Subcutaneous abdominal adipose tissue (tissue), 5 donors: ENCODE results near the gene SCYL1.
A peak's percentile ranks its signal among the peaks of the same experiment; 100 is the strongest.

Experiments used
- H3K27ac ChIP-seq: one replicate; pipeline ENCODE4 v1.7.0; 2013; ENCODE audit warnings: low read depth, mild to moderate bottlenecking, inconsistent platforms, low read length, moderate library complexity
- H3K27me3 ChIP-seq, 5 donors: one replicate each; pipeline ENCODE4 v1.7.0; 2013; ENCODE audit warnings: low read length in 5 of 5, inconsistent platforms in 1 of 5; ENCODE audit not compliant: control insufficient read depth in 5 of 5, insufficient read depth in 4 of 5
- H3K36me3 ChIP-seq, 5 donors: one replicate each; pipeline ENCODE4 v1.7.0; 2013; ENCODE audit warnings: low read length in 5 of 5; ENCODE audit not compliant: control insufficient read depth in 5 of 5, insufficient read depth in 5 of 5
- H3K4me1 ChIP-seq, 5 donors: one replicate each; pipeline ENCODE4 v1.7.0; 2013; ENCODE audit warnings: low read length in 5 of 5, mild to moderate bottlenecking in 3 of 5, moderate library complexity in 1 of 5; ENCODE audit not compliant: control insufficient read depth in 5 of 5, insufficient read depth in 5 of 5
- H3K4me3 ChIP-seq, 5 donors: one replicate each; pipeline ENCODE4 v1.7.0; 2013; ENCODE audit warnings: low read length in 5 of 5, low read depth in 1 of 5
- H3K9ac ChIP-seq, 5 donors: one replicate each; pipeline ENCODE4 v1.7.0; 2013; ENCODE audit warnings: low read length in 5 of 5, mild to moderate bottlenecking in 4 of 5, moderate library complexity in 3 of 5
- H3K9me3 ChIP-seq, 5 donors: one replicate each; pipeline ENCODE4 v1.7.0; 2013; ENCODE audit warnings: low read length in 5 of 5; ENCODE audit not compliant: control insufficient read depth in 5 of 5
- donor health status: healthy.
- donor health status: healthy.
- donor health status: healthy.
- donor health status: healthy.
- donor health status: healthy.

The SCYL1 gene

DNA sequence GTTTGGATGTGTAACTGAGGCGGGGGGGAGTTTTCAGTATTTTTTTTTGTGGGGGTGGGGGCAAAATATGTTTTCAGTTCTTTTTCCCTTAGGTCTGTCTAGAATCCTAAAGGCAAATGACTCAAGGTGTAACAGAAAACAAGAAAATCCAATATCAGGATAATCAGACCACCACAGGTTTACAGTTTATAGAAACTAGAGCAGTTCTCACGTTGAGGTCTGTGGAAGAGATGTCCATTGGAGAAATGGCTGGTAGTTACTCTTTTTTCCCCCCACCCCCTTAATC lies 23.8 kb upstream of the SCYL1 start:
- peaks cover 42 to 60% (median 49%) of the 10 kb centered on the region in 5 donors for H3K36me3 ChIP-seq
- H3K4me1 ChIP-seq = peaks cover 14 to 57% (median 40%) of the 10 kb centered on the region in 5 donors
- H3K4me3 ChIP-seq = peak overlapping the region; percentile 82 to 100 (median 100)
- peak overlapping the region; percentile 99 for H3K27ac ChIP-seq
- H3K9ac ChIP-seq = peak overlapping the region; percentile 99 to 100 (median 100)
- H3K9me3 ChIP-seq = no peaks in the 10 kb centered on the region
- H3K27me3 ChIP-seq = no peaks in the 10 kb centered on the region

DNA sequence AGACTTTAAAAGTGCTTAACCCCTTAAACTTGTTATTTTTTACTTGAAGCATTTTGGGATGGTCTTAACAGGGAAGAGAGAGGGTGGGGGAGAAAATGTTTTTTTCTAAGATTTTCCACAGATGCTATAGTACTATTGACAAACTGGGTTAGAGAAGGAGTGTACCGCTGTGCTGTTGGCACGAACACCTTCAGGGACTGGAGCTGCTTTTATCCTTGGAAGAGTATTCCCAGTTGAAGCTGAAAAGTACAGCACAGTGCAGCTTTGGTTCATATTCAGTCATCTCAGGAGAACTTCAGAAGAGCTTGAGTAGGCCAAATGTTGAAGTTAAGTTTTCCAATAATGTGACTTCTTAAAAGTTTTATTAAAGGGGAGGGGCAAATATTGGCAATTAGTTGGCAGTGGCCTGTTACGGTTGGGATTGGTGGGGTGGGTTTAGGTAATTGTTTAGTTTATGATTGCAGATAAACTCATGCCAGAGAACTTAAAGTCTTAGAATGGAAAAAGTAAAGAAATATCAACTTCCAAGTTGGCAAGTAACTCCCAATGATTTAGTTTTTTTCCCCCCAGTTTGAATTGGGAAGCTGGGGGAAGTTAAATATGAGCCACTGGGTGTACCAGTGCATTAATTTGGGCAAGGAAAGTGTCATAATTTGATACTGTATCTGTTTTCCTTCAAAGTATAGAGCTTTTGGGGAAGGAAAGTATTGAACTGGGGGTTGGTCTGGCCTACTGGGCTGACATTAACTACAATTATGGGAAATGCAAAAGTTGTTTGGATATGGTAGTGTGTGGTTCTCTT lies 23.2 kb upstream of the SCYL1 start:
- H3K27me3 ChIP-seq = no peaks in the 10 kb centered on the region
- peak overlapping the region; percentile 82 to 100 (median 100) for H3K4me3 ChIP-seq
- H3K9me3 ChIP-seq = no peaks in the 10 kb centered on the region
- peak overlapping the region; percentile 99 to 100 (median 100) for H3K9ac ChIP-seq
- peaks cover 42 to 63% (median 51%) of the 10 kb centered on the region in 5 donors for H3K36me3 ChIP-seq
- peak overlapping the region; percentile 99 for H3K27ac ChIP-seq
- peaks cover 12 to 57% (median 40%) of the 10 kb centered on the region in 5 donors for H3K4me1 ChIP-seq

DNA sequence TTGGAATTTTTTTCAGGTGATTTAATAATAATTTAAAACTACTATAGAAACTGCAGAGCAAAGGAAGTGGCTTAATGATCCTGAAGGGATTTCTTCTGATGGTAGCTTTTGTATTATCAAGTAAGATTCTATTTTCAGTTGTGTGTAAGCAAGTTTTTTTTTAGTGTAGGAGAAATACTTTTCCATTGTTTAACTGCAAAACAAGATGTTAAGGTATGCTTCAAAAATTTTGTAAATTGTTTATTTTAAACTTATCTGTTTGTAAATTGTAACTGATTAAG lies 22.7 kb upstream of the SCYL1 start:
- Histone ChIP-seq H3K36me3 (peaks cover 42 to 65% (median 51%) of the 10 kb centered on the region in 5 donors), H3K4me1 (peaks cover 6 to 57% (median 40%) of the 10 kb centered on the region in 5 donors), H3K4me3 (peak overlapping the region; percentile 82 to 100 (median 100)), H3K9ac (peak overlapping the region; percentile 99 to 100 (median 100)), H3K27me3 (no peaks in the 10 kb centered on the region), H3K27ac (peak overlapping the region; percentile 99), H3K9me3 (no peaks in the 10 kb centered on the region)

DNA sequence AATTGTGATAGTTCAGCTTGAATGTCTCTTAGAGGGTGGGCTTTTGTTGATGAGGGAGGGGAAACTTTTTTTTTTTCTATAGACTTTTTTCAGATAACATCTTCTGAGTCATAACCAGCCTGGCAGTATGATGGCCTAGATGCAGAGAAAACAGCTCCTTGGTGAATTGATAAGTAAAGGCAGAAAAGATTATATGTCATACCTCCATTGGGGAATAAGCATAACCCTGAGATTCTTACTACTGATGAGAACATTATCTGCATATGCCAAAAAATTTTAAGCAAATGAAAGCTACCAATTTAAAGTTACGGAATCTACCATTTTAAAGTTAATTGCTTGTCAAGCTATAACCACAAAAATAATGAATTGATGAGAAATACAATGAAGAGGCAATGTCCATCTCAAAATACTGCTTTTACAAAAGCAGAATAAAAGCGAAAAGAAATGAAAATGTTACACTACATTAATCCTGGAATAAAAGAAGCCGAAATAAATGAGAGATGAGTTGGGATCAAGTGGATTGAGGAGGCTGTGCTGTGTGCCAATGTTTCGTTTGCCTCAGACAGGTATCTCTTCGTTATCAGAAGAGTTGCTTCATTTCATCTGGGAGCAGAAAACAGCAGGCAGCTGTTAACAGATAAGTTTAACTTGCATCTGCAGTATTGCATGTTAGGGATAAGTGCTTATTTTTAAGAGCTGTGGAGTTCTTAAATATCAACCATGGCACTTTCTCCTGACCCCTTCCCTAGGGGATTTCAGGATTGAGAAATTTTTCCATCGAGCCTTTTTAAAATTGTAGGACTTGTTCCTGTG lies 22.1 kb upstream of the SCYL1 start:
- peak overlapping the region; percentile 99 for H3K27ac ChIP-seq
- peaks cover 5 to 61% (median 42%) of the 10 kb centered on the region in 5 donors for H3K4me1 ChIP-seq
- peak overlapping the region; percentile 82 to 100 (median 100) for H3K4me3 ChIP-seq
- peaks cover 42 to 65% (median 51%) of the 10 kb centered on the region in 5 donors for H3K36me3 ChIP-seq
- H3K27me3 ChIP-seq = no peaks in the 10 kb centered on the region
- H3K9ac ChIP-seq = peak overlapping the region; percentile 63 to 100 (median 100)
- H3K9me3 ChIP-seq = no peaks in the 10 kb centered on the region

DNA sequence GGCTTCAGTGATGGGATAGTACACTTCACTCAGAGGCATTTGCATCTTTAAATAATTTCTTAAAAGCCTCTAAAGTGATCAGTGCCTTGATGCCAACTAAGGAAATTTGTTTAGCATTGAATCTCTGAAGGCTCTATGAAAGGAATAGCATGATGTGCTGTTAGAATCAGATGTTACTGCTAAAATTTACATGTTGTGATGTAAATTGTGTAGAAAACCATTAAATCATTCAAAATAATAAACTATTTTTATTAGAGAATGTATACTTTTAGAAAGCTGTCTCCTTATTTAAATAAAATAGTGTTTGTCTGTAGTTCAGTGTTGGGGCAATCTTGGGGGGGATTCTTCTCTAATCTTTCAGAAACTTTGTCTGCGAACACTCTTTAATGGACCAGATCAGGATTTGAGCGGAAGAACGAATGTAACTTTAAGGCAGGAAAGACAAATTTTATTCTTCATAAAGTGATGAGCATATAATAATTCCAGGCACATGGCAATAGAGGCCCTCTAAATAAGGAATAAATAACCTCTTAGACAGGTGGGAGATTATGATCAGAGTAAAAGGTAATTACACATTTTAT lies 21.4 kb upstream of the SCYL1 start:
- no peaks in the 10 kb centered on the region for H3K9me3 ChIP-seq
- H3K4me1 ChIP-seq = peaks cover 5 to 55% (median 37%) of the 10 kb centered on the region in 5 donors
- peak overlapping the region; percentile 99 for H3K27ac ChIP-seq
- no peaks in the 10 kb centered on the region for H3K27me3 ChIP-seq
- peak overlapping the region; percentile 82 to 100 (median 100) for H3K4me3 ChIP-seq
- peaks cover 42 to 65% (median 51%) of the 10 kb centered on the region in 5 donors for H3K36me3 ChIP-seq
- H3K9ac ChIP-seq = peak overlapping the region; percentile 63 to 100 (median 100)

DNA sequence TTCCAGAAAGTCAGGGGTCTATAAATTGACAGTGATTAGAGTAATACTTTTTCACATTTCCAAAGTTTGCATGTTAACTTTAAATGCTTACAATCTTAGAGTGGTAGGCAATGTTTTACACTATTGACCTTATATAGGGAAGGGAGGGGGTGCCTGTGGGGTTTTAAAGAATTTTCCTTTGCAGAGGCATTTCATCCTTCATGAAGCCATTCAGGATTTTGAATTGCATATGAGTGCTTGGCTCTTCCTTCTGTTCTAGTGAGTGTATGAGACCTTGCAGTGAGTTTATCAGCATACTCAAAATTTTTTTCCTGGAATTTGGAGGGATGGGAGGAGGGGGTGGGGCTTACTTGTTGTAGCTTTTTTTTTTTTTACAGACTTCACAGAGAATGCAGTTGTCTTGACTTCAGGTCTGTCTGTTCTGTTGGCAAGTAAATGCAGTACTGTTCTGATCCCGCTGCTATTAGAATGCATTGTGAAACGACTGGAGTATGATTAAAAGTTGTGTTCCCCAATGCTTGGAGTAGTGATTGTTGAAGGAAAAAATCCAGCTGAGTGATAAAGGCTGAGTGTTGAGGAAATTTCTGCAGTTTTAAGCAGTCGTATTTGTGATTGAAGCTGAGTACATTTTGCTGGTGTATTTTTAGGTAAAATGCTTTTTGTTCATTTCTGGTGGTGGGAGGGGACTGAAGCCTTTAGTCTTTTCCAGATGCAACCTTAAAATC lies 20.8 kb upstream of the SCYL1 start:
- peaks cover 5 to 53% (median 41%) of the 10 kb centered on the region in 5 donors for H3K4me1 ChIP-seq
- H3K36me3 ChIP-seq = peaks cover 42 to 65% (median 51%) of the 10 kb centered on the region in 5 donors
- peak overlapping the region; percentile 99 for H3K27ac ChIP-seq
- H3K9ac ChIP-seq = peak overlapping the region; percentile 63 to 100 (median 100)
- H3K4me3 ChIP-seq = peak overlapping the region; percentile 82 to 100 (median 100)
- no peaks in the 10 kb centered on the region for H3K9me3 ChIP-seq
- no peaks in the 10 kb centered on the region for H3K27me3 ChIP-seq

DNA sequence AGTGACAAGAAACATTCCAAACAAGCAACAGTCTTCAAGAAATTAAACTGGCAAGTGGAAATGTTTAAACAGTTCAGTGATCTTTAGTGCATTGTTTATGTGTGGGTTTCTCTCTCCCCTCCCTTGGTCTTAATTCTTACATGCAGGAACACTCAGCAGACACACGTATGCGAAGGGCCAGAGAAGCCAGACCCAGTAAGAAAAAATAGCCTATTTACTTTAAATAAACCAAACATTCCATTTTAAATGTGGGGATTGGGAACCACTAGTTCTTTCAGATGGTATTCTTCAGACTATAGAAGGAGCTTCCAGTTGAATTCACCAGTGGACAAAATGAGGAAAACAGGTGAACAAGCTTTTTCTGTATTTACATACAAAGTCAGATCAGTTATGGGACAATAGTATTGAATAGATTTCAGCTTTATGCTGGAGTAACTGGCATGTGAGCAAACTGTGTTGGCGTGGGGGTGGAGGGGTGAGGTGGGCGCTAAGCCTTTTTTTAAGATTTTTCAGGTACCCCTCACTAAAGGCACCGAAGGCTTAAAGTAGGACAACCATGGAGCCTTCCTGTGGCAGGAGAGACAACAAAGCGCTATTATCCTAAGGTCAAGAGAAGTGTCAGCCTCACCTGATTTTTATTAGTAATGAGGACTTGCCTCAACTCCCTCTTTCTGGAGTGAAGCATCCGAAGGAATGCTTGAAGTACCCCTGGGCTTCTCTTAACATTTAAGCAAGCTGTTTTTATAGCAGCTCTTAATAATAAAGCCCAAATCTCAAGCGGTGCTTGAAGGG lies 20.0 kb upstream of the SCYL1 start:
- peak overlapping the region; percentile 99 for H3K27ac ChIP-seq
- peak overlapping the region; percentile 63 to 100 (median 100) for H3K9ac ChIP-seq
- peak overlapping the region; percentile 82 to 100 (median 100) for H3K4me3 ChIP-seq
- peaks cover 42 to 65% (median 51%) of the 10 kb centered on the region in 5 donors for H3K36me3 ChIP-seq
- H3K27me3 ChIP-seq = no peaks in the 10 kb centered on the region
- peaks cover 5 to 53% (median 41%) of the 10 kb centered on the region in 5 donors for H3K4me1 ChIP-seq
- no peaks in the 10 kb centered on the region for H3K9me3 ChIP-seq

DNA sequence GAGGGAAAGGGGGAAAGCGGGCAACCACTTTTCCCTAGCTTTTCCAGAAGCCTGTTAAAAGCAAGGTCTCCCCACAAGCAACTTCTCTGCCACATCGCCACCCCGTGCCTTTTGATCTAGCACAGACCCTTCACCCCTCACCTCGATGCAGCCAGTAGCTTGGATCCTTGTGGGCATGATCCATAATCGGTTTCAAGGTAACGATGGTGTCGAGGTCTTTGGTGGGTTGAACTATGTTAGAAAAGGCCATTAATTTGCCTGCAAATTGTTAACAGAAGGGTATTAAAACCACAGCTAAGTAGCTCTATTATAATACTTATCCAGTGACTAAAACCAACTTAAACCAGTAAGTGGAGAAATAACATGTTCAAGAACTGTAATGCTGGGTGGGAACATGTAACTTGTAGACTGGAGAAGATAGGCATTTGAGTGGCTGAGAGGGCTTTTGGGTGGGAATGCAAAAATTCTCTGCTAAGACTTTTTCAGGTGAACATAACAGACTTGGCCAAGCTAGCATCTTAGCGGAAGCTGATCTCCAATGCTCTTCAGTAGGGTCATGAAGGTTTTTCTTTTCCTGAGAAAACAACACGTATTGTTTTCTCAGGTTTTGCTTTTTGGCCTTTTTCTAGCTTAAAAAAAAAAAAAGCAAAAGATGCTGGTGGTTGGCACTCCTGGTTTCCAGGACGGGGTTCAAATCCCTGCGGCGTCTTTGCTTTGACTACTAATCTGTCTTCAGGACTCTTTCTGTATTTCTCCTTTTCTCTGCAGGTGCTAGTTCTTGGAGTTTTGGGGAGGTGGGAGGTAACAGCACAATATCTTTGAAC lies 19.2 kb upstream of the SCYL1 start:
- Histone ChIP-seq H3K4me3 (peak overlapping the region; percentile 82 to 100 (median 100)), H3K9ac (peak overlapping the region; percentile 12 to 100 (median 100)), H3K27me3 (no peaks in the 10 kb centered on the region), H3K9me3 (no peaks in the 10 kb centered on the region), H3K4me1 (peaks cover 5 to 58% (median 41%) of the 10 kb centered on the region in 5 donors), H3K27ac (peak overlapping the region; percentile 99), H3K36me3 (peaks cover 42 to 61% (median 51%) of the 10 kb centered on the region in 5 donors)
